SU-DHL-6 (cell line): Measurements from ENCODE around the gene BAMBI.

ENCODE experiments used
- CTCF ChIP-seq: fragments of 200-600 bp; sonication (generic); IDR thresholded peaks from one replicate; pipeline ENCODE4 v1.5.1; 2017; ENCODE audit warnings: antibody characterized with exemption, mild to moderate bottlenecking, low read length, moderate library complexity; ENCODE audit not compliant: insufficient read depth, poor library complexity, severe bottlenecking
- EZH2phosphoT487 ChIP-seq: fragments of 200-600 bp; sonication (generic), shearing (Covaris generic); conservative IDR thresholded peaks from 2 replicates; pipeline ENCODE4 v1.6.1; 2018; ENCODE audit warnings: mild to moderate bottlenecking, antibody characterized with exemption, low read length, moderate library complexity, mixed read lengths

GRCh38 chr10:28714401-28715053 is 37.2 kb downstream of the BAMBI start:
- TF ChIP-seq CTCF (no peak), EZH2phosphoT487 (no peak)
